Hepatocyte (in vitro differentiated cells): ENCODE measurements around the gene ANGPT4. TPM values are rescaled to one million over a fixed set of nuclear protein-coding genes. Genes with fewer than 3 reads are reported as not detected.

Experiments used
- DNase-seq: peaks from one replicate; pipeline ENCODE4 v3.0.0-alpha.2; 2016; ENCODE audit warnings: low spot score
- H2AFZ ChIP-seq: fragments of 200-600 bp; sonication (generic); 2 replicates; pipeline ENCODE4 v1.6.0; 2016; ENCODE audit warnings: antibody characterized with exemption, mild to moderate bottlenecking
- H3K27ac ChIP-seq: fragments of 200-600 bp; sonication (generic); 2 replicates; pipeline ENCODE4 v1.5.1; 2016; ENCODE audit warnings: mild to moderate bottlenecking
- H3K27me3 ChIP-seq: fragments of 200-600 bp; sonication (generic); 2 replicates; pipeline ENCODE4 v1.6.1; 2016
- H3K36me3 ChIP-seq: fragments of 200-600 bp; sonication (generic); replicated peaks from 2 replicates; pipeline ENCODE4 v1.5.1; 2016; ENCODE audit warnings: low read depth; ENCODE audit not compliant: insufficient read depth
- H3K4me1 ChIP-seq: fragments of 200-600 bp; sonication (generic); 2 replicates; pipeline ENCODE4 v1.5.1; 2016; ENCODE audit warnings: mild to moderate bottlenecking, moderate library complexity; ENCODE audit not compliant: insufficient read depth
- H3K4me2 ChIP-seq: fragments of 200-600 bp; sonication (generic); 2 replicates; pipeline ENCODE4 v1.6.0; 2016
- H3K4me3 ChIP-seq: fragments of 200-600 bp; sonication (generic); 2 replicates; pipeline ENCODE4 v1.5.1; 2016; ENCODE audit warnings: mild to moderate bottlenecking
- H3K79me2 ChIP-seq: fragments of 200-600 bp; sonication (generic); 2 replicates; pipeline ENCODE4 v1.6.0; 2017; ENCODE audit warnings: mild to moderate bottlenecking
- H3K9me2 ChIP-seq: fragments of 200-600 bp; sonication (generic); replicated peaks from 2 replicates; pipeline ENCODE4 v1.6.0; 2017; ENCODE audit warnings: mild to moderate bottlenecking; ENCODE audit not compliant: insufficient read depth
- H3K9me3 ChIP-seq: fragments of 200-600 bp; sonication (generic); 2 replicates; pipeline ENCODE4 v1.5.1; 2016; ENCODE audit warnings: low read depth, mild to moderate bottlenecking
- H4K20me1 ChIP-seq: fragments of 200-600 bp; sonication (generic); 2 replicates; pipeline ENCODE4 v1.6.0; 2016; ENCODE audit warnings: mild to moderate bottlenecking; ENCODE audit not compliant: insufficient read depth, poor library complexity, severe bottlenecking
- CTCF ChIP-seq: fragments of 200-600 bp; sonication (generic); IDR thresholded peaks from 2 replicates; pipeline ENCODE4 v1.5.1; 2016; ENCODE audit warnings: antibody characterized with exemption, mild to moderate bottlenecking; ENCODE audit not compliant: poor library complexity
- EZH2 ChIP-seq: fragments of 200-600 bp; sonication (generic); IDR thresholded peaks from 2 replicates; pipeline ENCODE4 v1.6.1; 2016; ENCODE audit warnings: antibody characterized with exemption, mild to moderate bottlenecking, borderline replicate concordance
- EZH2phosphoT487 ChIP-seq: fragments of 200-600 bp; sonication (generic); IDR thresholded peaks from one replicate; pipeline ENCODE4 v1.6.1; 2018; ENCODE audit warnings: antibody characterized with exemption, mild to moderate bottlenecking, low read depth, moderate library complexity; ENCODE audit not compliant: unreplicated experiment, severe bottlenecking
- WGBS: methylation state at CpG from one replicate; pipeline ENCODE4 v1.1.6; 2016; ENCODE audit warnings: low lambda C conversion rate; ENCODE audit errors: missing lambda C conversion rate; 5-methylcytosine and 5-hydroxymethylcytosine counted together
- polyA plus RNA-seq: library from polyadenylated mRNA; unstranded; fragments of >200 nt; fragmentation: Nextera tagmentation; extraction: Ambion mirVana; gene quantifications from 2 replicates; pipeline ENCODE4 v1.2.1, GENCODE V29; 2016
- total RNA-seq: library from RNA; depleted of rRNA; stranded (reverse); fragments of >200 nt; gene quantifications from 2 replicates; pipeline ENCODE4 v1.2.3, GENCODE V29; 2014

ANGPT4 gene
- total and polyA plus RNA-seq, 2 experiments from 2014 or later: not detected

DNA sequence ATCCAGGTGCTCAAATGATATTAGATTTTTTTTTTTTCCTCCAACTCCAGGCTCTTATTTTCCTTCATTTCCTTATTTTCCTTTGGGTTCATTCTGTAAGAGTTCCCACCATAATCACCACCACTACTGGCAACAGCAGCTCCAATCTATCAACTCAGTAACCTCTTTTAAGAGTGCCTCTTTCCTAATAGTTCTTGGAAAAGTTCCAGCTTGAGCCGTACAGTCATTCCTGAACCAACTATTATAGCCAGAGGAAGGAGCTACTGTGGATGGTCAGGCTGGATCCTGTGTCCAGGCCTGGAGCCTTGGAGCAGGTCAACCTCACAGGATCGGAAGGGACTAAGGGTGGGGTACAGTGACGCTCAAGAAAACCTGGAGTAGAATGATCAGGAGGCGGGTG is 4.2 kb upstream of the ANGPT4 start:
- Histone ChIP-seq H3K9me2 (no peaks in the 10 kb centered on the region), H3K9me3 (no peaks in the 10 kb centered on the region), H4K20me1 (no peaks in the 10 kb centered on the region), H3K4me2 (no peak overlapping the region), H3K4me3 (no peak overlapping the region), H3K27ac (no peak overlapping the region), H3K27me3 (no peaks in the 10 kb centered on the region), H3K4me1 (no peaks in the 10 kb centered on the region), H2AFZ (no peak overlapping the region), H3K79me2 (no peaks in the 10 kb centered on the region), H3K36me3 (no peaks in the 10 kb centered on the region)
- TF ChIP-seq EZH2phosphoT487: no peak
- TF ChIP-seq EZH2: no peak
- no peak for TF ChIP-seq CTCF
- no peak for DNase-seq
- WGBS: 93% methylated on average over 4 of the region's 4 CpGs

- TF ChIP-seq EZH2phosphoT487 (no peak), EZH2 (no peak), CTCF (no peak)
- Histone ChIP-seq H3K4me1 (no peaks in the 10 kb centered on the region), H3K4me3 (no peak overlapping the region), H3K27ac (no peak overlapping the region), H3K9me3 (no peaks in the 10 kb centered on the region), H3K79me2 (no peaks in the 10 kb centered on the region), H2AFZ (no peak overlapping the region), H4K20me1 (no peaks in the 10 kb centered on the region), H3K36me3 (no peaks in the 10 kb centered on the region), H3K27me3 (no peaks in the 10 kb centered on the region), H3K4me2 (no peak overlapping the region), H3K9me2 (no peaks in the 10 kb centered on the region)
- no peak for DNase-seq
- 52% methylated on average over 5 of the region's 5 CpGs for WGBS
Measured at GRCh38 chr20:919491-919916, 3.4 kb upstream of the ANGPT4 start.

GRCh38 chr20:917416-917815 is 1.3 kb upstream of the ANGPT4 start:
- Histone ChIP-seq H3K27me3 (no peaks in the 10 kb centered on the region), H3K27ac (no peak overlapping the region), H3K4me3 (no peak overlapping the region), H3K36me3 (no peaks in the 10 kb centered on the region), H3K79me2 (no peaks in the 10 kb centered on the region), H3K9me3 (no peaks in the 10 kb centered on the region), H3K4me2 (no peak overlapping the region), H3K9me2 (no peaks in the 10 kb centered on the region), H3K4me1 (no peaks in the 10 kb centered on the region), H4K20me1 (no peaks in the 10 kb centered on the region), H2AFZ (no peak overlapping the region)
- TF ChIP-seq CTCF (no peak), EZH2 (no peak), EZH2phosphoT487 (no peak)
- WGBS: 86% methylated on average over 4 of the region's 4 CpGs
- no peak for DNase-seq

DNA sequence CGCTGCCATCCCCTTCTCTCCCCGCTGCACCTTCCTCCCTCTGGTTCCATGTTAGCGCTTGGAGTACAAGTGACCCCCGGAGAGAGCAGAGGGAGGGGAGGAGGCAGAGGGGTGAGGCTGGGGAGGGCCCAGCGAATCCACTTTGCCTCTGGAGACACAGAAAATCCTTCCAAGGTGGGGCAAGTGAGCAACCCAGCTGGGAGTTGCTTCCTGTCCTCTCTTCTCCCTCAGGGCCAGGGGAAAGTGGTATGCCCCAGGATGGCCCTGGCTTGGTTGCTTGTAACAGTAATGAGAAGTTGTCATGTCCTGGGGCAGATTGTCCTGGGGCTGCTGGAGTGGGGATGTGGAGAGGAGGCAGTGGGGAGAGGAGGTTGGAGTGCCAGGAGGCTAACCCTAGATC is 691 bp upstream of the ANGPT4 start:
- H3K9me2 ChIP-seq: no peaks in the 10 kb centered on the region
- no peak for TF ChIP-seq EZH2phosphoT487
- WGBS: 62% methylated on average over 5 of the region's 5 CpGs

More for the DNA sequence above, 691 bp upstream of the ANGPT4 start:
- no peaks in the 10 kb centered on the region for H3K36me3 ChIP-seq
- no peaks in the 10 kb centered on the region for H3K27me3 ChIP-seq
- H2AFZ ChIP-seq: no peak overlapping the region
- no peak overlapping the region for H3K27ac ChIP-seq
- H3K4me3 ChIP-seq: no peak overlapping the region
- H3K9me3 ChIP-seq: no peaks in the 10 kb centered on the region
- H3K4me1 ChIP-seq: no peaks in the 10 kb centered on the region
- no peaks in the 10 kb centered on the region for H4K20me1 ChIP-seq
- no peak overlapping the region for H3K4me2 ChIP-seq
- no peak for DNase-seq
- no peaks in the 10 kb centered on the region for H3K79me2 ChIP-seq
